ENCODE measurements around the gene MRPL34.

- TF ChIP-seq POLR2AphosphoS5 (IDR thresholded peaks at IDR 0.05; ENCODE audit: borderline replicate concordance, low read depth, low read length) = no peak
- no peak for TF ChIP-seq EZH2 (IDR thresholded peaks at IDR 0.05)
- TF ChIP-seq FOXP2 (optimal IDR thresholded peaks at IDR 0.05; ENCODE audit: control extremely low read depth, extremely low read length, insufficient read depth) = no peak
Observed at GRCh38 chr19:17314007-17314593, 8.4 kb downstream of the MRPL34 start.

Measured in SK-N-MC (cell line).